CD1c-positive myeloid dendritic cell (primary cell): ENCODE data around the gene RBPJ.

Experiments used
- DNase-seq: peaks from one replicate; pipeline ENCODE4 v3.0.0-alpha.2; 2016; ENCODE audit errors: extremely low spot score

The RBPJ gene

DNA sequence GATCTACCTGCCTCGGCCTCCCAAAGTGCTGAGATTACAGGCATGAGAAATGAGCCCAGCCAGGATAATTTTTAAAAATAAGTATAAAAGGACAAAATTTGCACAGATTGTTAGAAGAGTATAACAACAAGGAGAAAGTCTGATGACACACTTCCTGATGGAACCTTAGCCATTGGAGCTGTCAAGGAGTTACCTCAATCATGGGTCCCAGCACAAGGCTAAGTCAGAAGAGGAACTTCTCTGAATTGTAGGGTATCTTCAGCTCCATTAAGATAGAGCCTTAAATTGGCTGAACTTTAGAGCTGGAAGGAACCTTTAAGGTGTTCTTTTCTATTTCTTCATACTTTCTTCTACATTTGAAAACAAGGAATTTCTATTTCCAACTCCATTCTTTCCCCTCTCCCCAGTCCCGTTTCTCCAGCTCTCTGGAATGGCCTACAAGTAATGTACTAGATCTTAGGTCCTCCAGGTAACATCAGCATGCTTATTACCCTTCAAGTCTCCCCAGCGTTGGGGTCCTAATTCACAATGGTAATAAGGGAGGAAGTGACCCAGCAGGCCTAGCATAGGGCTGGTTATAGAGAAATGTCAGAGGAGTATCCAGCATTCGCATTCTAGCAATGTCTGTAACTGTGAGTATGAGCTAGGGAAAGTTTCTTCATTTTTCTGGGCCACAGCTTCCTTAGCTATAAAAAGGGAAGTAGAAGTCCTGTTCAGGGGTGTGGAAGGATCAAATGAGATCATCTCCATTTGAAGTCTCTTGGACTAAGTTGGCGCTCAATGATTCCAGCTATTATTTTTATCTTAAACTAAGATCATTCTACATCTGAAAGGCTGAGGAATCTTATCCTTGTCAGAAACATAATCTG lies 18.5 kb upstream of the RBPJ start:
- DNase-seq: peak; percentile 85

DNA sequence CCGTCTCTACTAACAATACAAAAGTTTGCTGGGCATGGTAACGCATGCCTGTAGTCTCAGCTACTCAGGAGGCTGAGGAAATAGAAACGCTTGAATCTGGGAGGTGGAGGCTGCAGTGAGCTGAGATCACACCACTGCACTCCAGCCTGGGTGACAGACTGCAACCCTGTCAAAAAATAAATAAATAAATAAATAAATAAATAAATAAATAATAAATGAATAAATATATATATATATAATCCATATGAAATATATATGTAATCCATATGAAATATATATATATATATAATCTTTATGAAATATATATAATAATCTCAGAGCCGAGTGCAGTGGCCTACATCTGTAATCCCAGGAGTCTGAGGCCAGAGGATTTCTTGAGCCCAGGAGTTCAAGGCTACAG lies 17.8 kb upstream of the RBPJ start:
- DNase-seq: no peak

DNA sequence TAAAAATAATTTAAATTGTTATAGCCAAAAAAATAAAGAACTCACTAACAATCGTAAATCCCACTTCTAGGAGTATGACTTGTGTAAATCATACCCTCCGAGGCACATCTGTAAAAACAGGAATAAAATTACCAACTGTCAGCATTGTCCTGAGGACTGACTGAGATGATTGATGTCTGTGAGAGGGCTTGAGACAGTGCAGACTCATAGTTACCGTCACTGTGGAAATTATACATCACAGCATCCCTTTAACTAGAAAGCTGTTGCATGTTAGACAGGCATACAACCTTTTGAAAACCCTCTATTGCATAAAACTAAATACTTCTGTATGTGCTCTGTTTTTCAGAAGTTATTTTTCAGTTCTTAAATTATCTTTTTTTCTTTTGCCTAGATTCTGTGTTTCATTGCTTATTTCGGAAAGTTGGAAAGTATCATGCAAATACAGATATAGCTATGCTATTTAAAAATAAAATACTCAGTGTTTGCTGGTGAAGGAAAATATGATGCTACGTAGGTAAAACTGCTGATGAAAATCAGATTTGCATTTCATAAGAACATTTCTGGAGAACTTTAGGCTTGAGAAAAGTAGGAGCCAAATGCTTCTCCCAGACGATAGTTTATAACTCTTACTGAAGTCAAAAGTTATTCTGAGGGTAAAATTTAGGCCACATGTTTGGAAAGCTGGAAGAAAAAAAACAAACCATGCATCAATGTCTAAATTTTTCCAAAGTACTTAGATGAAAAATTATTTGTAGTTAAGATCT lies 13.6 kb upstream of the RBPJ start:
- no peak for DNase-seq

- no peak for DNase-seq
These were observed 12.2 kb upstream of the RBPJ start for GRCh38 chr4:26308568-26308967.

GRCh38 chr4:26310264-26310663 lies 10.6 kb upstream of the RBPJ start:
- DNase-seq: no peak

GRCh38 chr4:26311633-26312032 lies 9.2 kb upstream of the RBPJ start:
- no peak for DNase-seq

GRCh38 chr4:26315316-26315932 lies 5.4 kb upstream of the RBPJ start:
- peak; percentile 35 for DNase-seq

GRCh38 chr4:26317766-26318165 lies 3.0 kb upstream of the RBPJ start:
- DNase-seq: no peak

DNA sequence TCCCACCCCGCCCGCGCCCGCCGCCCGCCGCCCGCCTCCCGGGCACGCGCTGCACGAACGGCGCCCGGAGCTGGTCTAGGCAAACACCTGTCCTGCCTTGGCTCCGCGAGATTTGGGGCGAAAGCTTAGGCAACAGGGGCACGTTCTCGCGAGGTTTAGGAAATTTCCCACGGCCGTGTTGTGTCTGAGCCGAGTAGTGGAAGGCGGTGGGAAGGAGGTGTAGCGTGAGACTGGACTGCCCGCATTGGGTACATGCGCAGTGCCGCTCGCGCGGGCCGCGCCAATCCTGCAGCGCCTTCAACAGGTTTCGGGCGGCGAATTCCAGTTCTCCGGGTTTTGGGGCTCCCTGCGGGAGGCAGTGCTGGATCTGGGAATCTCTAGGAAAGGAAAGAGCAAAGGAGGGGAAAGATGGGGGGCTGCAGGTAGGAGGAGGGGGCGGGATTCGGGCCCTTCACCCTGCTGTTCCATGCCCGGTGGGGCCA lies 1.3 kb upstream of the RBPJ start:
- DNase-seq: peak; percentile 99

DNA sequence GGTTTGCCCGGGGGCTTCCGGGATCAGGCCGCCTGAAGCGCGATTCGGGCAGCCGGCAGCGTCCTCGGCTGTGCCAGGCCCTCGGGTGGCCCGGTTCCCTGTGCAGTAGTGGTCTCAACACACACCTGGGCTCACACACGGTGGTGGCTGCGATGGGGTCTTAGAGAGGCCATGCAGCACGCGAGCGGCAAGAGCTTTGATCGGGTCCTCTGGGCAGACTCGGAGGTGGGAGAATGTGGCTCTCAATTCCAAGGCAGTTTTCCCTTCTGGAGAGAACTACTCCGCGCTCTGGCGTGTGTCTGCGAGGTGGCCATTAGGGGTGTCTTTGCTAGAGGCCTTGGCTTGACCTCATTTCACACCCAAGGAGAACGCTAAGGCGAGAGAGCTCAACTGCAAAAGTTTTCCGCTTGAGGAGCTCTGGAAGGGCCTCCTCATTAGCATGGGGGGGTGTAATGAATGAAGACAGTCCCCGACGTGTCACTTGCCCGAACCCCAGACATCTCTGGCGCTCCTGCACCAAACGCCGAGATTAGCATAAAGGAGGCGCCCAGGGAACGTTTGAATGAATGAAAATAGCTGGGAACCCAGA lies 771 bp upstream of the RBPJ start:
- no peak for DNase-seq

DNA sequence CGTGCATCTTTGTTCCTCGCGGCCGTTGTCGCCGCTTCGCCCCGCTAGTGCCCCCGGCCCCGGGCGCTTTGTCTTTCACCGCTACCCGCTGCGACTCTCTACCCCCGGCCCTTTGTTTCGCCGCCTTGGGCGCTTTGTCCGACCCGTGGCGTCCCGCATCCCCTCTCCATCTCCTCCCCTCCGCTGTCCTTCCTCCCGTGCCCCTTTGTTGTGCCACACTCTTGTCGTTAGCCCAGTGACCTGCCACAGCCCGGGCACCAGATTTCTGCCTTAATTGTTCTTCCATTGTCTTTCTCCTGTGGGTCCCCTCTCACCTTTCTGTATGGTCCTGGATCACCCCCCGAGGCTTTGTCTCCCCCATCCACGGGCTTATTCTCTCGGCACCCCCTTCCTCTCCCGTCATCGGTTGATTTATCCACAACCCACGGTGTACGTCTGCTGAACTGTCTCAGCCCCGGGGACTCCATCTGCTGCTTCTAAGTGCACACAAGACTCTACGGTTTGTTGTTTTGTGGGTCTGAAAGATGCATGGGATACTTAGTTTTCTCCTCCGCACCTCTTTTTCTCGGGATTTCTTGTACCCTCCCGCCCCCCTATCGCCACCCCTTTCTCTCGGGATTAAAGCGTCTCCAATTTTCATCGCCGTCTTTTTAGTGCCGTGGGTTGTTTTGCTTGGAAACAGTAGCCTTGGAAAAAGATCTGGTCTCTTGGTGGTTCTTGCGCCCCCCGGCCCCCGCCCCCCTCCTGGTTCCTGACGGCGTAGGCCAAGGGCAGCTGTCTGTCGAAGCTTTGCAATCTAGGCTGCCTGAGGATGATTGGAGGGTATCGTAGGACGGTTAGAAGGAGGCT lies 783 bp downstream of the RBPJ start:
- DNase-seq: peak; percentile 52

DNA sequence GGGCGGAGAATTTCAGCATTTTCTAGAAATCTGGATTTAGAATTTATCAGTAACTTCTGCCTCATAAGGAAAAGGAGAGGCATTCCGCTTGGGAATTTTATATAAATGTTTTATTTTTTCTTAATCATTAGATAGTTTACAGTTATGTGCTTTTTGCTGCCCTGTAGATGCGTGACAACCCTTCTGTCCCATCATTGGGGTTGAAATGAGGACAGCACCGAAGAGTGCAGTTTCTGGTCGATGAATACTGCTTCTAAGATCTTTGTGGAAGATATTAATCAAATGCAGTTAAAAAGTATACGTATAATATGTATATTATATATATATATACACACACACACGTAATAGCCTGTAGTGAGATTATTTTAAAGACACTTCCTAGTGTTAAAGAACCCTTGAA lies 1.5 kb downstream of the RBPJ start:
- DNase-seq: no peak

DNA sequence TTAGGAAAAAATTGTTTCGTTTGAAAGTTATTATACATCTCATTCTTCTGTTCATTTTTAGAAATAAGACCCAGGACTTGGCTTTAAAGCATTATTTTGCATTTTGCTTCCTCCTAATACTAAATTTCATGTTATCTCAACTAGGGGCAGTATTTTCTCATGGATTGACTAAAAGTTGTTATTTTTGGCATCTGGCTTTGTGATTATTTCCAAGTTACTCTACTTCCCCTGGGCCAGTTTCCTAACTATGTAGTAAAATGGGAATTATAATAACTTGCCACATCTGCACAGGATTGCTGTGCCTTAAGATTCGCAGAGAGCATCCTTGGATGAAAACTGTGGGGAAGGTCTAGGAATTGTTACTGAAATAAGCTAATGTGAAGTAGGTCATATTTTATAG lies 3.0 kb downstream of the RBPJ start:
- peak; percentile 41 for DNase-seq

GRCh38 chr4:26325191-26325590 lies 4.4 kb downstream of the RBPJ start:
- DNase-seq: peak; percentile 56

DNA sequence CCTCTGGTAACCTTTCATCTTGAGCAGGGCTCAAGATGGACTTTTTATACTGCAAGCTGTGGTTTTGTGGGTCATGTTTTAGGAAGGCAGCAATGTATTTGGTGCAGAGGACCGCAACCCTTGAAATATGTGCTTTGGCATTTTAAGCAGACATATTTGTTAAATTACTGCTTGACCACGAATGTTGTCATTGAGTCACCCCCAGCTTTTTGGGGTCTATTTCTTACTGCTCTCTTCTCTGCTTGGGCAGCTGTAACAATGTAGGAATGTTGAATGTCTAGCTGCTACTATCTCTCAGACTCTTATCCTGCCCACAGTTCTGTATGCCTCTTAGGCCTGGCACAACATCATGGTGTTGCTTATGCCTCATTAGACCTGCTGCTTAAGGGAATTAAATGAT lies 6.0 kb downstream of the RBPJ start:
- no peak for DNase-seq

DNA sequence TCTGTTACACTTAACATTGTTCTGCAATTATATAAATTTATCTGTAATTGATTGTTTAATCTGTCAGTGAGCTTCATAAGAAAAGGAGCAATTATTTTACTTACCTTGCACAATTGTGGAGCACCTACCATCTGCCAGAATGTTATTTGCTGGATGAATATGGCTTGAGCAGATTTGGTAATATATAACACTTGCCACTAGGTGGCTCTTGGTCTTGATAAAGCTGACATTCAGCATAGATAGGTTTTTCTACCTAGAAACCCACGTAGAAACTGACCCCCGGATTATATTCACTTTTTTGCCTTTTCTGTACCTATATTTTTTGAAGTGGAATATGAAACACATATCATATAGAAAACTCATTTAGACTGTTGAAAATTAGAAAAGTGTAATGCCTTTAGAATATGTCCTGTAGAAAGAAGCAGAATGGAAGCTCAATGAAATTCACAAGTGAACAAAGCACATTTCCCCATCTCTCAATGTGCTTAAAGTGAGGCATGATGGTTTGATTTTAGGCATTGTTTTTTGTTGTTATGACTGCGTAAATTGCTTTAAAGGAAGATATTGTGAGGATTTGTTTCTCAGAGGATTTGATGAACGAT lies 9.5 kb downstream of the RBPJ start:
- DNase-seq: peak; percentile 71

DNA sequence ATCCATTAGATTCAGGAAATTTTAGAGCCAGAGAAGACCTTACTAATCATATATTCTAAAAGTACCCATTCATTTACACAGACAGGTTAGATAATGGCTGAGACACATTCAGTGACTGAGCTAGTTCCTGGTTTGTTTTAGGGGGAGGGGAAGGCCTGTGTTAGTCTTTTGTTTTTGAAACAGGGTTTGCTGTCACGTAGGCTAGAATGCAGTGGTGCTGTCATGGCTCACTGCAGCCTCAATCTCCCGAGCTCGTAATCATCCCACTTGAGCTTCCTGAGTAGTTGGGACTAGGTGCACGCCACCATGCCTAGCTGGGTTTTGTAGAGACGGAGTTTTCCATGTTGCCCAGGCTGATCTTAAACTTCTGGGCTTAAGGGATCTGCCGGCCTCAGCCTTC lies 10.1 kb downstream of the RBPJ start:
- DNase-seq: no peak

DNA sequence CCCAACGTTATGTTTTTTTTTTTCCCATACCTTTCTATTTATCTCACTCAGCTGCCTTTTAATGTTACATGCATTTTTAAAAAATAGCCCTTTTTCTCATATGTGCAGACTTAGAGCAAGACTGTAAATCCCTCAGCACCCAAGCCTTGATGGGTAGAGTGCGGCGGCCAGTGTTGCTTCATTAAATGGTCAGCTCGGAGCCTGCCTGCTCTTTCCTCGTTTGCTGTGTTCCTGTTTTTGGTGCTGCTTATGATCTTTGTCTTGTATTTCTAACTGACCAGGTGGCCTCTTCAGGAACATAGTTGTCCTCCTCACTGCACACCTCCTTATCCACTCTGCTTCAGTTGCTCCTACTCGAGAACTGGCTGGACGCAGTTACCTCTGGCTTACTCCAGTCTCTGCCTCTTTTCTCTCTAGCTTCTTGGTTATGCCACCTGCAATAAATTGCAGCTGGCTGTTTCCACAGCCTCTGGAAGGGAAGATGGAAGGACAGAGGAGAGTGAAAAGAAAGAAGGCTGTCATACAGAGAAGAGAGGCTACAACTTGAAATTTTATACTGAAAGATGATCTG lies 10.7 kb downstream of the RBPJ start:
- DNase-seq: peak; percentile 52

GRCh38 chr4:26334366-26334765 lies 13.6 kb downstream of the RBPJ start:
- no peak for DNase-seq

DNA sequence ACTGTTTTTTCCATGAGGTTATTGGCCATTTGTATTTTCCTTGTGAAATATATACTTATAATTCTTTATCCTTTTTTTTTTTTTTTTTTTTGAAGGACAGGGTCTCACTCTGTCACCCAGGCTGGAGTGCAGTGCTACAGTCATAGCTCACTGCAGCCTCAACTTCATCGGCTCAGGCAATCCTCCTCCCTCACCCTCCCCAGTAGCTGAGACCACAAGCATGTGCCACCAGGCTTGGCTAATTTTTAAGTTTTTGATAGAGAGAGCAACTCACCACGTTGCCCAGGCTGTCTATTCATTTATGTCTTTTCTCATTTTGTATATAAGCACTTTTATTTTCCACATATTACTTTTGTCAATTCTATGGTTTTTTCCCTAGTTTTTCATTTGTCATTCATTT lies 16.8 kb downstream of the RBPJ start:
- no peak for DNase-seq
